ENCODE measurements around the gene TTC36.
"Not testable (repeated sequence)": the region's sequence is repeated elsewhere in the genome, so short reads cannot be mapped to it uniquely, and the experiment has no call there.

Gene TTC36

GRCh38 chr11:118527109-118527508, at the start of gene TTC36:
Gene TTC36 (plus strand): TSS chr11:118527474. CDS start chr11:118527495, 21 bp downstream.
- no peak for DNase-seq

GRCh38 chr11:118481238-118481637, 46.0 kb upstream of the TTC36 start:
- DNase-seq: not testable (repeated sequence)

- DNase-seq: no peak
Observed at GRCh38 chr11:118484405-118484804, 42.9 kb upstream of the TTC36 start.

GRCh38 chr11:118485273-118485672, 42.0 kb upstream of the TTC36 start:
- DNase-seq: no peak

- DNase-seq: peak; percentile 88
Observed at GRCh38 chr11:118488480-118489109, 38.7 kb upstream of the TTC36 start.

- no peak for DNase-seq
Observed at GRCh38 chr11:118491041-118491440, 36.2 kb upstream of the TTC36 start.

- DNase-seq: no peak
Observed at GRCh38 chr11:118497831-118498230, 29.4 kb upstream of the TTC36 start.

- DNase-seq: no peak
Observed at GRCh38 chr11:118503216-118503615, 24.1 kb upstream of the TTC36 start.

- no peak for DNase-seq
Observed at GRCh38 chr11:118511601-118512000, 15.7 kb upstream of the TTC36 start.

- DNase-seq: no peak
Observed at GRCh38 chr11:118514103-118514502, 13.2 kb upstream of the TTC36 start.

- DNase-seq: no peak
Observed at GRCh38 chr11:118519549-118519948, 7.7 kb upstream of the TTC36 start.

- no peak for DNase-seq
Observed at GRCh38 chr11:118521892-118522311, 5.4 kb upstream of the TTC36 start.

GRCh38 chr11:118522571-118523072, 4.7 kb upstream of the TTC36 start:
- DNase-seq: no peak

GRCh38 chr11:118524356-118524755, 2.9 kb upstream of the TTC36 start:
- DNase-seq: no peak

- no peak for DNase-seq
Observed at GRCh38 chr11:118524757-118525470, 2.4 kb upstream of the TTC36 start.

GRCh38 chr11:118526688-118527087, 586 bp upstream of the TTC36 start:
- DNase-seq: no peak

- no peak for DNase-seq
Observed at GRCh38 chr11:118528511-118528910, 1.2 kb downstream of the TTC36 start.

GRCh38 chr11:118529584-118530175, 2.4 kb downstream of the TTC36 start:
- DNase-seq: no peak

GRCh38 chr11:118530180-118530682, 3.0 kb downstream of the TTC36 start:
- DNase-seq: no peak

GRCh38 chr11:118530683-118531596, 3.7 kb downstream of the TTC36 start, which contains the start of gene TMEM25:
Gene TMEM25 (plus strand): TSS chr11:118531192. CDS start chr11:118531802, 610 bp downstream.
- peak; percentile 73 for DNase-seq

GRCh38 chr11:118531597-118532084, 4.4 kb downstream of the TTC36 start:
- DNase-seq: no peak

GRCh38 chr11:118532091-118532490, 4.8 kb downstream of the TTC36 start:
- no peak for DNase-seq

Data from CD4-positive, alpha-beta T cell treated with Interleukin-10 for 1 hour (primary cell).